ENCODE measurements around the gene TMEM145.

TMEM145 gene

DNA sequence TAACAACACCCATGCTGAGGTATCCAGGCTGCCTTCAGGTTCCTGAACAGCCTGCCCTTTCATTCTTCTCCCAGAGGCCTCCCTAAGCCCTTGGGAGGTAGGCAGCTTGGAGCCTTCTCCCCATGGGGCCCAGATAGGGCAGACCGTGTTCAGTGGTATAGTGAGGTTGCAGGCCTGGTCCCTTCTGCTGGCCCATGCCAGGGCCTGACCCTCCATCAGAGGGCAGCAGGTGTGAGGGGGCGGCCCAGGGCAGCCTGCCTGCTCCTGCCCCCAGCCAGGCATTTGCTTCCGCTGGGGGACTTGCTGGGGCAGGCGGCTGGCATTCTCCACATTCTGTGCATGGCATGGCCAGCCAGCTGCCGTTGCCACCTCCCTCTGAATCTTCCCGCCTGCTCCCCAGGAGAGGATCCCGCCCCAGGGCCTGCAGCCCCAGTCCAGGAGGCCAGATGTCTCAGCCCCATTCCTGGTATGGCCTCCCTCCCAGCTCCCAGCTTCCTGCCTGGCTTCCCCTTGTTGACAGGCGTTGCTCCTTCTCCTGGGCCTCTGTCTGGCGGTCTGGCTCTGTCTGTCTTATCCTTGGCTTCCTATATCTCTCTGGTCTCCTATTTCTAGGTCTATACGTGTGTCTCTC lies 35.2 kb upstream of the TMEM145 start:
- H3K4me3 ChIP-seq (ENCODE audit: low read depth, low read length) = no peak overlapping the region
- TF ChIP-seq, protein P1, sequence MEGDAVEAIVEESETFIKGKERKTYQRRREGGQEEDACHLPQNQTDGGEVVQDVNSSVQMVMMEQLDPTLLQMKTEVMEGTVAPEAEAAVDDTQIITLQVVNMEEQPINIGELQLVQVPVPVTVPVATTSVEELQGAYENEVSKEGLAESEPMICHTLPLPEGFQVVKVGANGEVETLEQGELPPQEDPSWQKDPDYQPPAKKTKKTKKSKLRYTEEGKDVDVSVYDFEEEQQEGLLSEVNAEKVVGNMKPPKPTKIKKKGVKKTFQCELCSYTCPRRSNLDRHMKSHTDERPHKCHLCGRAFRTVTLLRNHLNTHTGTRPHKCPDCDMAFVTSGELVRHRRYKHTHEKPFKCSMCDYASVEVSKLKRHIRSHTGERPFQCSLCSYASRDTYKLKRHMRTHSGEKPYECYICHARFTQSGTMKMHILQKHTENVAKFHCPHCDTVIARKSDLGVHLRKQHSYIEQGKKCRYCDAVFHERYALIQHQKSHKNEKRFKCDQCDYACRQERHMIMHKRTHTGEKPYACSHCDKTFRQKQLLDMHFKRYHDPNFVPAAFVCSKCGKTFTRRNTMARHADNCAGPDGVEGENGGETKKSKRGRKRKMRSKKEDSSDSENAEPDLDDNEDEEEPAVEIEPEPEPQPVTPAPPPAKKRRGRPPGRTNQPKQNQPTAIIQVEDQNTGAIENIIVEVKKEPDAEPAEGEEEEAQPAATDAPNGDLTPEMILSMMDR (IDR thresholded peaks at IDR 0.05; ENCODE audit: low read depth, low read length) = no peak
- DNase-seq (ENCODE audit: low read depth, low spot score) = peak; percentile 22

DNA sequence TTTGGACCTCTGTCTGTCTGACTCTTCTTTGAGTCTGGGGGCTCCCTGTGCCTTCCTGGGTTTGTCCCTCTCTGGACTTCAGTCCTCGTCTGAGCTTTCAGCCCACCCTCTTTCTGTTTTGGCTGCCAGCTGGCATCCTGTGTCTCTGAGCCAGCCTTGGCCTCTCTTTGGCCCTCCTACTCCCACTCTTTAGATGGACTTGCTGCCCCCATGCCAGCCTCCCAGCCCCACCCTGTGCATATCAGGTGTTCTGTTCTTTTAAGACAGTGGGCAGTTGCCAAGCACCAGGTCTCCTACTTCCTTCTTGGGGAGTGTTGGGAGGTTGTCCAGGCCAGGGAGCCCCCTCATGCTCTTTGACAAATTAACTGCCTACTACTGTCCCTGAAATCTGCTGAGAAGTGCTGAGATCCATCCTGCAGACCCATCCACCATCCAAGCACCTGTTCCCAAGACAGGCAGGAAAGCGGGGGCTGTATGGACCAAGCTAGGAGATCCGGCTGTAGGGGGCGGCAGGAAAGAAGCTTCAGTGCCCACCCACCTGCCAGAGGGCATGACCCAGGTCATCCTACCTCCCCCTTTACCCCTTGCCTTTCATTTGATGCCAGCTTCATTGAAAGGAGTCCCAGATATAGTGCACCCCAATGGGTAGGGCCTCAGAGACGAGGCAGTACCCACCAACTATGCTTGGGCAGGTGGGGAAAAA lies 34.5 kb upstream of the TMEM145 start:
- TF ChIP-seq, protein P1 (IDR thresholded peaks at IDR 0.05; ENCODE audit: low read depth, low read length) = no peak
- DNase-seq (ENCODE audit: low read depth, low spot score) = no peak
- H3K4me3 ChIP-seq (ENCODE audit: low read depth, low read length) = no peak overlapping the region
- in situ Hi-C loops (cut with HindIII; ENCODE audit: low sequenced_read_pairs) = no loop called here

More for the DNA sequence above, 35.2 kb upstream of the TMEM145 start:
- in situ Hi-C loops (cut with HindIII; ENCODE audit: low sequenced_read_pairs) = no loop called here

DNA sequence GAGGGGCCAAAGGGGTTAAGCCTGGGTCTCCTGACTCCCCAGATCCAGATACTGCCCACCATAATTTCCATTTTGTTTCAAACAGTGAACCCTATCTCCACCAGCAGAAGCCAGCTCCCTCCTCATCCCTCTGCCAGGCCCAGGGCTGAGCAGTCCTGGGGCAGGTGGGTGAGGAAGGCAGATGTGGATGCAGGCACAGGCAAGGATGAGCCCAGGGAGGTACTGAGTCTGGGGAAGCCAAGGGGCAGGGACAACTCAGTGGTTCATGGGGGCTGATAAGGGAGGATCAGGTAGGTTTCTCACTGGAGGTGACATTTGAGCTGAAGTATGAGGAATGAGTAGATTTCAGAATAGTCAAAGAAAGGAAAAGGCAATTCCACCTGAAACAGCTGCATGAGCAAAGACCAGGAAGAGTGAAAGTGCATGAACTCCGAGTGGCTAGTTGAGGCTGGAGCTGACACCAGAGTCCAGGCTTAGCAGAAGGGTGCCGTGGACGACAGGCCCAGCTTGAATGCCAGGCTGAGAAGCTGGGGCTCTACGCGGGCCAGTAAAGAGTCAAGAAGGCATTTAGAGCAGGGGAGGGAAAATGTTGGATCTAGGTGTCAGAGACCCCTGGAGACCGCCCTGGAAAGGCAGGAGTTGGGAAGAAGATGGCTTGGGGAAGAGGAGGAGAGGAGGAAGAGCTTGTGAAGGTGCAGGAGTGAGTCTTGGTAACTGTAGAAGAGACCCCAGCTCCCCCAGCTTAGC lies 33.8 kb upstream of the TMEM145 start:
- peak overlapping the region; percentile 72 for H3K4me3 ChIP-seq (ENCODE audit: low read depth, low read length)
- TF ChIP-seq, protein P1 (IDR thresholded peaks at IDR 0.05; ENCODE audit: low read depth, low read length) = no peak
- DNase-seq (ENCODE audit: low read depth, low spot score) = peak; percentile 31
- in situ Hi-C loops (cut with HindIII; ENCODE audit: low sequenced_read_pairs) = no loop called here

DNA sequence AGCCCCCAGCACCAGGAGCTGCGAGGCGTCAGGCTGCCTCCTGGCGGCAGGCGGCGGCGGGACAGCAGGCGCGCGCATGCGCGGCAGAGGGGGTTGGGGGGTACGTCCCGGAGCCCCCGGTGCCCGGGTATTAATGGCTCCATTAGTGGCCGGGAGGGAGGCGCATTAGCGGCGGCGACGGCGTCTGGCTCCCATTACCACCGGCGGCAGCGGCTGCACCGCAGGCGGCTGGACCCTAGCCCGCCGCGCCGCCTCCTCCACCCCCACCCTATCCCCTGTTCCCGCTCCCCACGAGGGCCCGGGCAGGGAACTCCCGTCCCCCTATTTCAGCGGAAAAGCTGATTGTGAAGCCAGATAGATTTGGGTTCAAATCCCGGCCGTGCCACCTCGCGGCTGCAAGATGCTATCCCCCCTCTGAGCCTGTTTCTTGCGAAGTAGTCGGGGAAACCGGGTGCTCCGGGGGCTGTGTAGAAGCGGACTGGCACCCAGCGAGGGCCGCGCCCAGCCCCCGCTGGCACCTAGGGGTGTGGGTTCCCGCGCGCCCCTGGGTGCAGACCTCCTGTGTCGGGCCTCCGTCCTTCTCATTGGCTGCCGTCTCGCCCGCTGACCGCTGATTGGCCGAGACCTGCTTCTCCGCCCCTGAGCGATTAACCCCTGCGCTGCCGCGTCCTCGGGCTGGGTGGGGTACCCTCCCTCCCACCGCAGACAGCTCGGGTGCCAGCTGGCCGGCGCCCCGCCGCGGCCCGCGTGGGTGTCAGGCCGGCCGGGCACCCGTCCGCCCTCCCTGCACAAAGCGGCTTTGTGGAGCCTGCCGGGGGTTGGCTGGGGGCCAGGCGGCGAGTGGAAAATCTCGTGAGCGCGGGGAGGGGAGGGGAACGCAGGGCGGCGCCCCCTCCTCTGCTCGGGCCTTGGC lies 33.0 kb upstream of the TMEM145 start:
- H3K4me3 ChIP-seq (ENCODE audit: low read depth, low read length) = peak overlapping the region; percentile 72
- DNase-seq (ENCODE audit: low read depth, low spot score) = peak; percentile 91
- TF ChIP-seq, protein P1 (IDR thresholded peaks at IDR 0.05; ENCODE audit: low read depth, low read length) = peak; percentile 85
- in situ Hi-C loops (cut with HindIII; ENCODE audit: low sequenced_read_pairs) = no loop called here

DNA sequence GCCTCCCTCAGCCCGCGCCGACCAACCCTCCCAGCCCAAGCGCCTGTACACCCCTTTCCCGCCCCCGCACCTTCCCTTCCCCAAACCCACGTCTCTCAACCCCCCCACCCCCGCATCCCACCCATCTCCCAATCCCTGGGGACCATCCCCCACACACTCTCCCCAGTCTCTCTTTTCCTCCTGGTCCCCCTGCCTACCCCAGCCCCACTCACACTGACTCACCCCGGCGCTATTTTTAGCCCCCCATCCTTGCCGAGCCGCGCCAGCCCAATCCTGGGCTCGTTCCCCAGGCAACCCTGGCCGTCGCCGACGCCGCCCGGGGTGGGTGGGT lies 32.3 kb upstream of the TMEM145 start:
- peak overlapping the region; percentile 72 for H3K4me3 ChIP-seq (ENCODE audit: low read depth, low read length)
- peak; percentile 70 for DNase-seq (ENCODE audit: low read depth, low spot score)
- in situ Hi-C loops (cut with HindIII; ENCODE audit: low sequenced_read_pairs) = no loop called here
- TF ChIP-seq, protein P1 (IDR thresholded peaks at IDR 0.05; ENCODE audit: low read depth, low read length) = no peak
